C4-2B (cell line): Measurements from ENCODE around the gene GRIK2.

Experiments used
- H3K27ac ChIP-seq: fragments of 450-650 bp; 2 replicates; pipeline ENCODE4 v1.5.1; 2017
- CTCF ChIP-seq: fragments of 450-650 bp; conservative IDR thresholded peaks from 2 replicates; pipeline ENCODE4 v1.5.1; 2017; ENCODE audit warnings: mild to moderate bottlenecking
- ZFX ChIP-seq: fragments of 450-650 bp; IDR thresholded peaks from 2 replicates; pipeline ENCODE4 v1.6.1; 2017

Gene GRIK2

GRCh38 chr6:101676187-101676586 lies 282.7 kb downstream of the GRIK2 start:
- TF ChIP-seq ZFX, result no peak
- no peak for TF ChIP-seq CTCF

GRCh38 chr6:101682937-101683336 lies 289.4 kb downstream of the GRIK2 start:
- TF ChIP-seq CTCF (no peak), ZFX (no peak)
- H3K27ac ChIP-seq, result no peak overlapping the region

More at GRCh38 chr6:101676187-101676586, 282.7 kb downstream of the GRIK2 start:
- no peak overlapping the region for H3K27ac ChIP-seq

GRCh38 chr6:101683884-101684283 lies 290.4 kb downstream of the GRIK2 start:
- TF ChIP-seq CTCF, result no peak
- no peak for TF ChIP-seq ZFX
- H3K27ac ChIP-seq, result no peak overlapping the region

- no peak for TF ChIP-seq ZFX
- TF ChIP-seq CTCF, result no peak
- H3K27ac ChIP-seq, result no peak overlapping the region
These were observed 293.1 kb downstream of the GRIK2 start for GRCh38 chr6:101686653-101687052.

GRCh38 chr6:101689156-101689555 lies 295.6 kb downstream of the GRIK2 start:
- no peak overlapping the region for H3K27ac ChIP-seq
- TF ChIP-seq ZFX (no peak), CTCF (no peak)

- TF ChIP-seq ZFX, result no peak
- no peak for TF ChIP-seq CTCF
These were observed 296.2 kb downstream of the GRIK2 start for GRCh38 chr6:101689695-101690094.

GRCh38 chr6:101700655-101701054 lies 307.1 kb downstream of the GRIK2 start:
- no peak overlapping the region for H3K27ac ChIP-seq
- TF ChIP-seq CTCF, result no peak
- no peak for TF ChIP-seq ZFX

More at GRCh38 chr6:101689695-101690094, 296.2 kb downstream of the GRIK2 start:
- no peak overlapping the region for H3K27ac ChIP-seq
